Measurements from ENCODE around the gene MAP1LC3A. TPM values are rescaled to one million over a fixed set of nuclear protein-coding genes. Genes with fewer than 3 reads are reported as not detected.
"Not testable (repeated sequence)": the region's sequence is repeated elsewhere in the genome, so short reads cannot be mapped to it uniquely, and the experiment has no call there.

The MAP1LC3A gene
- total RNA-seq, 1 experiment from 2014 or later, result 25.9 TPM

GRCh38 chr20:34519841-34520240 is 38.7 kb upstream of the MAP1LC3A start:
- not testable (repeated sequence) for H2AFZ ChIP-seq (ENCODE audit: low read length); H3K4me2 ChIP-seq (ENCODE audit: insufficient read depth, insufficient read length, low read length); H3K4me1 ChIP-seq (ENCODE audit: insufficient read depth, low read length); H3K18ac ChIP-seq (ENCODE audit: insufficient read length, low read depth, low read length); H3T11ph ChIP-seq (ENCODE audit: low read length); H3K9me3 ChIP-seq (ENCODE audit: control insufficient read depth, low read depth, low read length); H3K23me2 ChIP-seq (ENCODE audit: insufficient read length, low read depth, low read length, poor library complexity, severe bottlenecking); H3K56ac ChIP-seq (ENCODE audit: insufficient read length, low read depth, low read length); H2BK120ac ChIP-seq (ENCODE audit: low read depth, low read length, poor library complexity, severe bottlenecking); H3K4ac ChIP-seq (ENCODE audit: low read depth, low read length); H3K79me1 ChIP-seq (ENCODE audit: insufficient read depth, low read depth, low read length, poor library complexity, severe bottlenecking); H3K9ac ChIP-seq (ENCODE audit: extremely low read depth, insufficient read length, low read length); H3K23ac ChIP-seq (ENCODE audit: insufficient read length, low read depth, low read length); H3K27me3 ChIP-seq (ENCODE audit: insufficient read depth, low read length); H4K8ac ChIP-seq (replicated peaks; ENCODE audit: insufficient read length, low read depth, low read length); H3K27me3 Mint-ChIP-seq (ENCODE audit: low read depth); H3K79me2 ChIP-seq (ENCODE audit: insufficient read depth, low read length); H4K91ac ChIP-seq (ENCODE audit: insufficient read length, low read depth, low read length); H2BK12ac ChIP-seq (ENCODE audit: insufficient read length, low read depth, low read length); H4K5ac ChIP-seq (ENCODE audit: insufficient read length, low read depth, low read length); H2AK5ac ChIP-seq (ENCODE audit: insufficient read length, low read length); H3K4me3 Mint-ChIP-seq; H2BK20ac ChIP-seq (ENCODE audit: low read depth, low read length, poor library complexity, severe bottlenecking); DNase-seq; H3K14ac ChIP-seq (ENCODE audit: insufficient read depth, low read length); H3K27ac ChIP-seq (ENCODE audit: insufficient read length, low read depth, low read length); H2BK15ac ChIP-seq (ENCODE audit: low read depth, low read length); H3K9me3 Mint-ChIP-seq; H2BK5ac ChIP-seq (ENCODE audit: insufficient read length, low read length); H3K27ac Mint-ChIP-seq; H4K20me1 ChIP-seq (ENCODE audit: control insufficient read depth, insufficient read depth, insufficient read length)
- WGBS (ENCODE audit: extremely low coverage, insufficient read length, low lambda C conversion rate), result 100% methylated on average over 1 of the region's 10 CpGs
- peaks cover 18 to 28% of the 10 kb centered on the region in 2 experiments for H3K4me1 Mint-ChIP-seq
- peaks cover 0 to 39% (median 9%) of the 10 kb centered on the region in 3 experiments; a peak in 4 of 7 replicates for H3K36me3 Mint-ChIP-seq (ENCODE audit: insufficient read depth in 1 of 3, low read depth in 3 of 3)
